Karpas-422 (cell line): ENCODE data around the gene CLASP1. TPM values are rescaled to one million over a fixed set of nuclear protein-coding genes. Genes with fewer than 3 reads are reported as not detected.

Experiments
- DNase-seq: peaks from one replicate; pipeline ENCODE4 v3.0.0-alpha.2; 2015
- H2AFZ ChIP-seq: fragments of 200-600 bp; sonication (generic); 2 replicates; pipeline ENCODE4 v1.6.1; 2014; ENCODE audit warnings: antibody characterized with exemption, low read length, mixed read lengths
- H3K27ac ChIP-seq: fragments of 200-600 bp; sonication (generic); 2 replicates; pipeline ENCODE4 v1.5.1; 2014; ENCODE audit warnings: mild to moderate bottlenecking, low read length, moderate library complexity
- H3K27me3 ChIP-seq: fragments of 200-600 bp; sonication (generic); 2 replicates; pipeline ENCODE4 v1.6.1; 2014; ENCODE audit warnings: low read length, mixed read lengths
- H3K36me3 ChIP-seq: fragments of 200-600 bp; sonication (generic); 2 replicates; pipeline ENCODE4 v1.6.1; 2014; ENCODE audit warnings: low read length, mixed read lengths; ENCODE audit not compliant: insufficient read depth
- H3K4me1 ChIP-seq: fragments of 200-600 bp; sonication (generic); 2 replicates; pipeline ENCODE4 v1.6.1; 2014; ENCODE audit warnings: mild to moderate bottlenecking, low read length, mixed read lengths
- H3K4me2 ChIP-seq: fragments of 200-600 bp; sonication (generic); 2 replicates; pipeline ENCODE4 v1.6.1; 2014; ENCODE audit warnings: low read length, low read depth, mild to moderate bottlenecking; ENCODE audit not compliant: poor library complexity, severe bottlenecking
- H3K4me3 ChIP-seq: fragments of 200-600 bp; sonication (generic); 2 replicates; pipeline ENCODE4 v1.5.1; 2014; ENCODE audit warnings: mild to moderate bottlenecking, antibody characterized with exemption, low read length, mixed read lengths
- H3K79me2 ChIP-seq: fragments of 200-600 bp; sonication (generic); 2 replicates; pipeline ENCODE4 v1.6.1; 2014; ENCODE audit warnings: mild to moderate bottlenecking, low read length, mixed read lengths
- H3K9ac ChIP-seq: fragments of 200-600 bp; sonication (generic); 2 replicates; pipeline ENCODE4 v1.6.0; 2014; ENCODE audit warnings: low read length
- H3K9me2 ChIP-seq: fragments of 200-600 bp; sonication (generic), shearing (Covaris generic); replicated peaks from 2 replicates; pipeline ENCODE4 v1.6.0; 2014; ENCODE audit warnings: mild to moderate bottlenecking, low read length, moderate library complexity; ENCODE audit not compliant: insufficient read depth
- H3K9me3 ChIP-seq: fragments of 300-700, 200-600 bp; sonication (generic); 2 replicates; pipeline ENCODE4 v1.6.1; 2014; ENCODE audit warnings: low read length, mixed read lengths
- H4K20me1 ChIP-seq: fragments of 200-600 bp; sonication (generic); 2 replicates; pipeline ENCODE4 v1.6.1; 2014; ENCODE audit warnings: mild to moderate bottlenecking, antibody characterized with exemption, low read length, low read depth; ENCODE audit not compliant: insufficient read depth
- total RNA-seq: library from RNA; depleted of rRNA; stranded (reverse); fragments of >200 nt; shearing (Covaris generic); gene quantifications from 2 replicates; pipeline ENCODE4 v1.2.3, GENCODE V29; 2014; ENCODE audit warnings: low replicate concordance

CLASP1 gene
- total RNA-seq, 1 experiment from 2014 or later, result 102 TPM

GRCh38 chr2:121390082-121390692 lies 259.1 kb downstream of the CLASP1 start:
- DNase-seq, result no peak
- H3K4me2 ChIP-seq, result no peak overlapping the region
- no peaks in the 10 kb centered on the region for H3K9me2 ChIP-seq
- H2AFZ ChIP-seq, result no peak overlapping the region
- H3K4me1 ChIP-seq, result no peaks in the 10 kb centered on the region
- no peaks in the 10 kb centered on the region for H3K9me3 ChIP-seq
- H3K79me2 ChIP-seq, result peaks cover 16% of the 10 kb centered on the region; the same call in 1 of the 2 replicates
- no peaks in the 10 kb centered on the region for H4K20me1 ChIP-seq
- no peak overlapping the region for H3K9ac ChIP-seq
- H3K27ac ChIP-seq, result no peak overlapping the region
- H3K27me3 ChIP-seq, result no peaks in the 10 kb centered on the region
- H3K4me3 ChIP-seq, result no peak overlapping the region
- peaks cover 46% of the 10 kb centered on the region for H3K36me3 ChIP-seq

DNA sequence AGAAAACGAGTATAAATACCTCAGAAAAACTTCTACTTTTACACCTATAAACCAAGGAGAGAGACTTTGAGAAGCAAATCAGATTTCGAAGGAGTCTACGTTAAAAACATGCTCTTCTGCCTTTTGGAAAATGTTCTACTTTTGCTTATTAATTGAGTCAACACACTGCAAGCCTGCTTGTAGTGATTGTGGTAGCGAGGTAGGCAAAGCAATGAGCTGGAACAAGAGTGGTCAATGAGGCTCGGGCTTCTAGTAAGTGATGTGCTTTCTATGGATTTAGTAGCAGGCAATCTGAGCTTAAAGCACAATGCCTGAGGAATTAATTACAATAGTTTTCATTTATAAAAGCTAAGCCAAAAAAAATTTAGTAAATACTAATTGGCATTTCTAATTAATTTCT lies 260.9 kb downstream of the CLASP1 start:
- H3K9me3 ChIP-seq, result no peaks in the 10 kb centered on the region
- H3K4me3 ChIP-seq, result no peak overlapping the region
- H3K27ac ChIP-seq, result no peak overlapping the region
- no peak overlapping the region for H2AFZ ChIP-seq
- no peak overlapping the region for H3K9ac ChIP-seq
- H3K36me3 ChIP-seq, result peaks cover 37% of the 10 kb centered on the region
- H3K79me2 ChIP-seq, result peaks cover 14% of the 10 kb centered on the region; the same call in 1 of the 2 replicates
- no peak for DNase-seq
- H3K4me1 ChIP-seq, result peaks cover 2% of the 10 kb centered on the region; the same call in 1 of the 2 replicates
- no peaks in the 10 kb centered on the region for H3K27me3 ChIP-seq
- no peaks in the 10 kb centered on the region for H3K9me2 ChIP-seq
- H4K20me1 ChIP-seq, result 0 out of 2 replicates have a peak, but pooled peaks cover under 1% of the 10 kb centered on the region
- H3K4me2 ChIP-seq, result no peak overlapping the region

DNA sequence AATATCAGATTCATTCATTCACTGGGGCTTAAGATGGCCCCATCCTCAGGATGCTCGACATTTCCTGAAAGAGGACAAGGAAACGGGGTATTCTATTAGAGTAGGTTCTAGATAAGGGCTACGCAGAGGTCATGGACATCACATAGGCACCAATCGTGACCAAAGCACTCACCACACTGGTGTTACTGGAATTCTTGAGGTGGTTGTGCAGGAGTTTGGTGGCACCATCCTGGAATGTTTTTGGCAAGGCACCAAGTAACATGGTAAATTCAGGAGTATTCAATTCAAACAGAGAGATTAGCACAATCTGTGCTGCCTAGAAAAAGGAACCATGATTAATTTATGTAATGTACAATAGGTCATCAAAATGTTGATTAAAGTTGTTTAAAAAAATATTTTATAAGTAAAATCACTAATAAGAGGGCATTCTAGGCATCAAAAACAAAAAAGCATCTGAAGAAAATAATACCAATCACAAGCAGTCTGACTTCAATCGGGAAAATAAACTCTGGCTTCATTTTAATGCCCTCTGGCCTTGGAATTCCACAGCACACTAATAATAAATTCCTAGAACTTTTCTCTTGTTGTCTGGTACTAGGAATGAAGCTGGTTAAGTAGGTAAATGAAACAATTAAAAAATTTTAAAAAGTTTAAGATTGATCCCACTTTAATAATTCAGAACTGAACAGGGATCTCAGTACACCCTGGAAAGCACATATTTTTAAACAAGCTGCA lies 261.5 kb downstream of the CLASP1 start:
- H3K36me3 ChIP-seq, result peaks cover 34% of the 10 kb centered on the region

DNA sequence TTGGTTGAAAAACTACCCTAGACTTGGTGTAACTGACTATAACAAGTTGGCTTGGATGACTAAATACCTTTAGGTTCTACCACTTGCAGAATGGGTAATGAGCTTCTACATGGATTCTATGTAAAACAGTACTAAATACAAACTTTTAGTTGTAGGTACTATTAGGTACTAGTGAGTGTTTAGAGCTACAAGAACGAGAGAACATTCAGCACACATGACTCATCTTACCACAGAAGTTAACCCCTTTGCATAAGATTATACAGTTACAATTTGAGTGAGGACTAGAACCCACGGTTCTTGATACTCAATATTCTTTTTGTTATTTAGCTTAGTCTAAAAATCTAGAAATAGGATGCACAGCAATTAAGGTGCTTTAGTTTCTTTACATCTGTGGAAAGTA lies 262.6 kb downstream of the CLASP1 start:
- H4K20me1 ChIP-seq, result 0 out of 2 replicates have a peak, but pooled peaks cover 3% of the 10 kb centered on the region
- no peak overlapping the region for H2AFZ ChIP-seq
- H3K4me1 ChIP-seq, result peaks cover 5% of the 10 kb centered on the region; the same call in 1 of the 2 replicates
- peaks cover 8% of the 10 kb centered on the region; the same call in 1 of the 2 replicates for H3K79me2 ChIP-seq
- H3K27me3 ChIP-seq, result no peaks in the 10 kb centered on the region
- H3K27ac ChIP-seq, result no peak overlapping the region
- H3K36me3 ChIP-seq, result peaks cover 42% of the 10 kb centered on the region
- no peak overlapping the region for H3K4me2 ChIP-seq
- no peak overlapping the region for H3K9ac ChIP-seq
- no peaks in the 10 kb centered on the region for H3K9me3 ChIP-seq
- no peak for DNase-seq
- no peak overlapping the region for H3K4me3 ChIP-seq
- H3K9me2 ChIP-seq, result no peaks in the 10 kb centered on the region

More for the DNA sequence above, 261.5 kb downstream of the CLASP1 start:
- H3K9ac ChIP-seq, result no peak overlapping the region
- H4K20me1 ChIP-seq, result 0 out of 2 replicates have a peak, but pooled peaks cover 3% of the 10 kb centered on the region
- no peak overlapping the region for H3K4me2 ChIP-seq
- no peaks in the 10 kb centered on the region for H3K9me3 ChIP-seq
- no peaks in the 10 kb centered on the region for H3K9me2 ChIP-seq
- H3K4me1 ChIP-seq, result peaks cover 5% of the 10 kb centered on the region; the same call in 1 of the 2 replicates
- H3K4me3 ChIP-seq, result no peak overlapping the region
- H2AFZ ChIP-seq, result no peak overlapping the region
- no peak overlapping the region for H3K27ac ChIP-seq
- no peaks in the 10 kb centered on the region for H3K27me3 ChIP-seq
- DNase-seq, result no peak
- H3K79me2 ChIP-seq, result peaks cover 10% of the 10 kb centered on the region; the same call in 1 of the 2 replicates

GRCh38 chr2:121386102-121386501 lies 263.2 kb downstream of the CLASP1 start:
- Histone ChIP-seq H3K4me1 (peaks cover 5% of the 10 kb centered on the region; the same call in 1 of the 2 replicates), H3K4me3 (no peak overlapping the region), H3K36me3 (peaks cover 43% of the 10 kb centered on the region), H4K20me1 (0 out of 2 replicates have a peak, but pooled peaks cover 3% of the 10 kb centered on the region), H3K27me3 (no peaks in the 10 kb centered on the region), H3K9me2 (no peaks in the 10 kb centered on the region), H3K4me2 (no peak overlapping the region), H2AFZ (no peak overlapping the region), H3K79me2 (peaks cover 8% of the 10 kb centered on the region; the same call in 1 of the 2 replicates), H3K27ac (no peak overlapping the region), H3K9ac (no peak overlapping the region), H3K9me3 (no peaks in the 10 kb centered on the region)
- no peak for DNase-seq

DNA sequence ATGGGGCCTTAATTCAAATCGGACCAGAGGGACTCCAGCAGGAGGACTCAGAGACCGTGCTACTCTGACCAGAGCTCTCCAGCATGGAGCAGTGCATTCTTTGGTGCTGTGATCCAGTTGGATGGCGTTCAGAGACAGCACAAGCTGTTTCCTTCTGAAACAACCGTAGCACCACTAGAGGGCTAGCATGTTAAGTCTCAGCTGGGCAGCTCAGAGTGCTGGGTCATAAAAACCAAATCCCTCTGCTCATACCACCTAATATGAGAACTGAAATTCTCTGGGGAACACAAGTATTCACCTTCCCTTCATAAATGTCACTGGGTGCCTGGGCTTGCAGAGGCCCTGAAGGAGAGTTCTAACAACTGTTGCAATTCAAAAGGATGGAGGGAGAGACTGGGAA lies 266.5 kb downstream of the CLASP1 start:
- no peak for DNase-seq
- peaks cover 5% of the 10 kb centered on the region; the same call in 1 of the 2 replicates for H3K79me2 ChIP-seq

DNA sequence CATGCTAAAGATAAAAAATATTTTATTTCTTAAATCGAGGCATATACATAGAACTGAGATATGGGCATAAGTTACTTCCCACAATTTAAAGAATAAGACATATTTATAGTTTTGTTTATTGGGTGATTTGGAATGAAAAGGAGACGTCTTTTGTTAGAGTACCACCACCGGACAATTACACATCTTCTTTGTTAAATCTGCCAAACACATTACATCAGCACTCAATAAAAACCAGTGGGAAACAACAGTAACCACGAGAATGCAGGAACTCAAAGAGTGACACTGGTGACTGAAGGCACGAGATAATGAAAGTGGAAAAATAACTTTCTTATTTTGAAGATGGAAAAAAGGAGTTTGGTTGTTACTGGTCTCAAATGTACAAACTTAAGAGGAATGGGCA lies 271.6 kb downstream of the CLASP1 start:
- Histone ChIP-seq H3K4me2 (no peak overlapping the region), H3K9me3 (no peaks in the 10 kb centered on the region), H3K27me3 (no peaks in the 10 kb centered on the region), H4K20me1 (no peaks in the 10 kb centered on the region), H3K79me2 (no peaks in the 10 kb centered on the region), H3K4me1 (peaks cover 11% of the 10 kb centered on the region), H3K4me3 (no peak overlapping the region), H3K9me2 (no peaks in the 10 kb centered on the region), H2AFZ (no peak overlapping the region), H3K9ac (no peak overlapping the region), H3K27ac (no peak overlapping the region), H3K36me3 (peaks cover 80% of the 10 kb centered on the region)
- DNase-seq, result no peak

More for the DNA sequence above, 266.5 kb downstream of the CLASP1 start:
- Histone ChIP-seq H3K9ac (no peak overlapping the region), H4K20me1 (0 out of 2 replicates have a peak, but pooled peaks cover 3% of the 10 kb centered on the region), H2AFZ (no peak overlapping the region), H3K4me3 (no peak overlapping the region), H3K4me1 (peaks cover 5% of the 10 kb centered on the region; the same call in 1 of the 2 replicates), H3K4me2 (no peak overlapping the region), H3K36me3 (peaks cover 57% of the 10 kb centered on the region), H3K9me2 (no peaks in the 10 kb centered on the region), H3K27me3 (no peaks in the 10 kb centered on the region), H3K9me3 (no peaks in the 10 kb centered on the region), H3K27ac (no peak overlapping the region)

- Histone ChIP-seq H2AFZ (no peak overlapping the region), H3K9me3 (no peaks in the 10 kb centered on the region), H4K20me1 (no peaks in the 10 kb centered on the region), H3K27me3 (no peaks in the 10 kb centered on the region), H3K27ac (no peak overlapping the region), H3K4me2 (no peak overlapping the region), H3K79me2 (no peaks in the 10 kb centered on the region), H3K9me2 (no peaks in the 10 kb centered on the region), H3K36me3 (peaks cover 78% of the 10 kb centered on the region), H3K9ac (no peak overlapping the region), H3K4me3 (no peak overlapping the region), H3K4me1 (peaks cover 13% of the 10 kb centered on the region)
- DNase-seq, result no peak
Observed at GRCh38 chr2:121376535-121377250, 272.6 kb downstream of the CLASP1 start.
